LNCAP (cell line): ENCODE results near the gene NKD1.
A peak's percentile ranks its signal among the peaks of the same experiment; 100 is the strongest.

ENCODE experiments used
- CTCF ChIP-seq: fragments of 450-650 bp; IDR thresholded peaks from 2 replicates; pipeline ENCODE4 v1.5.1; 2017; ENCODE audit warnings: mild to moderate bottlenecking

The NKD1 gene

GRCh38 chr16:50667497-50668367, 119.5 kb downstream of the NKD1 start:
- peak; percentile 10; the same call in 1 of the 2 replicates for TF ChIP-seq CTCF

GRCh38 chr16:50668368-50669008, 120.3 kb downstream of the NKD1 start:
- 0 out of 2 replicates have a peak, but pooled peaks have one; percentile 24 for TF ChIP-seq CTCF

- no peak for TF ChIP-seq CTCF
Observed at GRCh38 chr16:50669741-50670140, 121.5 kb downstream of the NKD1 start.

- TF ChIP-seq CTCF: no peak
Observed at GRCh38 chr16:50670476-50670875, 122.3 kb downstream of the NKD1 start.

- peak; percentile 72 for TF ChIP-seq CTCF
Observed at GRCh38 chr16:50671644-50672260, 123.6 kb downstream of the NKD1 start.

GRCh38 chr16:50673496-50674275, 125.5 kb downstream of the NKD1 start:
- no peak for TF ChIP-seq CTCF

- no peak for TF ChIP-seq CTCF
Observed at GRCh38 chr16:50674831-50675230, 126.6 kb downstream of the NKD1 start.
